NCI-H1092 (cell line): ENCODE data around the gene BRK1.
"Not testable (repeated sequence)": the region's sequence is repeated elsewhere in the genome, so short reads cannot be mapped to it uniquely, and the experiment has no call there.

Source experiments
- DNase-seq: peaks from one replicate; lab custom pipeline; 2025; lab: John Stamatoyannopoulos, UW

The BRK1 gene

DNA sequence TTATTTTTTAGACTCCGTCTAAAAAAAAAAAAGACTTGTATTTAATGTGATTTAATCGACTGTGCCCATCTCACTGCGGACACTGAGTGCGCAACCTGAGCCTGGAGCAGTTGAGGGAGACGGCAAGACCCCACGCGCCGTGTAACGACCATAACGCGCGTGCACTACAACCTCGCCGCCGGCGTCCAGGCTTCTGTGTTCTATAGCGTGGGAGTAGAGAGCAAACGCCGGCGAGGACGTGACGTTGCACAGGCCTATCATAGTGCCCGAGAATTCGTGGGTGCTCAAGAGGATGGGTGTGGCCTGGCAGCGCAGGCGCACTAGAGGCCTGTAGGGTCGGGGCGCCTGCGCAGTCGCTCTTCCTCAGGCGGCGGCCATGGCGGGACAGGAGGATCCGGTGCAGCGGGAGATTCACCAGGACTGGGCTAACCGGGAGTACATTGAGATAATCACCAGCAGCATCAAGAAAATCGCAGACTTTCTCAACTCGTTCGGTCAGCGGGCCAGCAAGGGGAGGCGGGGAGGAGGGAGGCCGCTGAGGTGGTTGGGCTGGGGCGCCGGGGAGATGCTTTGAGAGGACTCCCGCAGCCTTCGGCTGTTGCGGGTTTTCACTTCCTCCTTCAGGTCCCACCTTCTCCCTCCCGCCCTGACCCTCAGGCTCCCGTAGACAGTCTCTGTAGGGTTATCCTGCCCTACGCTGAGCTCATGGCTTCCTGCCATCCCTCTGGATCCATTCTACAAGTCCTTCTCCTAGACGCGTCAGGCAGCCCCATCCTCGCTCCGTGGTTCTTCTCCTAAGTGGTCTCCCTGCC is at the start of gene BRK1:
TSS of gene BRK1 (plus strand) at position 350 of the 812 bp plus-strand sequence. CDS start at position 377, 27 bp downstream.
- peak; percentile 88 for DNase-seq

GRCh38 chr3:10070077-10070476 is 45.4 kb upstream of the BRK1 start:
- not testable (repeated sequence) for DNase-seq

- DNase-seq, result no peak
These were observed 40.8 kb upstream of the BRK1 start for GRCh38 chr3:10074666-10075065.

DNA sequence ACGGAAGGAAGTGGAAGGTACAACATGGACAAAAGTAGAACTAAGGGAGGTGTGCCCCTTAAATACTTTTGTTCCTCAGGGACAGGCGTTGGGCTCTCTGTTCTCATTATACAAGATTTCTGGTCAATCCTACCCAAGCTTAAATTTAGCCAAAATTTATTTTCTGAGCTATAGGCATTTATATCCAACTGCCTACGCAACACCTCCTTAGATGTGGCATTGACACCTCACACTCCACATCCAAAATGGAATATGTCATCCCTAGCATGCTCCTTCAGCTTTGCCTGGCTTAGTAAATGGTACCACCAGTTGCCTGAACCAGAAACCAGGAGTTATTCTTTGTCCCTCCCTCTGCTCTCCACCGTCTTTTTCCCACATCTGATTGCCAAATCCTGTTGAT is 33.6 kb upstream of the BRK1 start:
- no peak for DNase-seq

GRCh38 chr3:10085738-10086137 is 29.7 kb upstream of the BRK1 start:
- no peak for DNase-seq

- DNase-seq, result no peak
These were observed 27.2 kb upstream of the BRK1 start for GRCh38 chr3:10088256-10088655.

DNA sequence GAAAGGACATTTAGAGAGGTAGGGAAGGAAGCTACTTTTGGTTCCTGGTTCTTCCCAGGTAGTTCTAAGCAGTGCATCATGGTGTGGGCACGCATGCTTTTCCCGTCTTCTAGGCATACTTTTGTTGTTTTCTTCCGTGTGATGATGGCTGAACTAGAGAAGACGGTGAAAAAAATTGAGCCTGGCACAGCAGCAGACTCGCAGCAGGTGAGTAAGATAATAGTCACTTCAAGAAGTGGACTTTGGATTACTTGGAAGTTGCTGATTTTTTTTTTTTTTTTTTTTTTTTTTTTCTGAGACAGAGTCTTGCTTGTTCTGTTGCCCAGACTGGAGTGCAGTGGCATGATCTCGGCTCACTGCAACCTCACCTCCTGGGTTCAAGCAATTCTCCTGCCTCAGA is 25.3 kb upstream of the BRK1 start:
- DNase-seq, result no peak

DNA sequence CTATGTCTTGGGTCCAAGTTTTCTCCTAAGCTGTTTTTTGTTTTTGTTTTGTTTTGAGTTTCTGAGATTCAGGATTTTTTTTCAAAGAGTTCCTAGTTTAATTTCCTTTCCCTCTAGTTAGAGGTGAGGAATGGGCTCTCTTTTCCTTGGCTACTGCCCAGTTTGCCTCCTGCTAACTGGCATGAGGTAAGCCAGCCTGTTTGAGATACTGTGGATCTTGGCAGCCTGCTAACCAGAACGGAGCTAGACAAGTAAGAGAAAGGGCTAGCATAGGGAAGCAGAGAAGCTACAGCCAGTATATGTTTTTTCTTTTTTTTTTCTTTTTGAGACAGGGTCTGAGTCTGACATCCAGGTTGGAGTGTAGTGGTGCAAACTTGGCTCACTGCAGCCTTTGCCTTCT is 24.7 kb upstream of the BRK1 start:
- not testable (repeated sequence) for DNase-seq

DNA sequence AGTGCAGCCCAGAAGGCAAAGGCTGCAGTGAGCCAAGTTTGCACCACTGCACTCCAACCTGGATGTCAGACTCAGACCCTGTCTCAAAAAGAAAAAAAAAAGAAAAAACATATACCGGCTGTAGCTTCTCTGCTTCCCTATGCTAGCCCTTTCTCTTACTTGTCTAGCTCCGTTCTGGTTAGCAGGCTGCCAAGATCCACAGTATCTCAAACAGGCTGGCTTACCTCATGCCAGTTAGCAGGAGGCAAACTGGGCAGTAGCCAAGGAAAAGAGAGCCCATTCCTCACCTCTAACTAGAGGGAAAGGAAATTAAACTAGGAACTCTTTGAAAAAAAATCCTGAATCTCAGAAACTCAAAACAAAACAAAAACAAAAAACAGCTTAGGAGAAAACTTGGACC is 24.1 kb upstream of the BRK1 start:
- DNase-seq, result not testable (repeated sequence)

GRCh38 chr3:10093678-10094077 is 21.8 kb upstream of the BRK1 start:
- no peak for DNase-seq

- no peak for DNase-seq
These were observed 16.4 kb upstream of the BRK1 start for GRCh38 chr3:10099041-10099440.

GRCh38 chr3:10106919-10107318 is 8.6 kb upstream of the BRK1 start:
- DNase-seq, result no peak

GRCh38 chr3:10108091-10108490 is 7.4 kb upstream of the BRK1 start, which contains the start of gene FANCD2OS:
FANCD2OS (minus strand) TSS chr3:10108255; CDS start chr3:10104774, 3,481 bp downstream.
- no peak for DNase-seq

DNA sequence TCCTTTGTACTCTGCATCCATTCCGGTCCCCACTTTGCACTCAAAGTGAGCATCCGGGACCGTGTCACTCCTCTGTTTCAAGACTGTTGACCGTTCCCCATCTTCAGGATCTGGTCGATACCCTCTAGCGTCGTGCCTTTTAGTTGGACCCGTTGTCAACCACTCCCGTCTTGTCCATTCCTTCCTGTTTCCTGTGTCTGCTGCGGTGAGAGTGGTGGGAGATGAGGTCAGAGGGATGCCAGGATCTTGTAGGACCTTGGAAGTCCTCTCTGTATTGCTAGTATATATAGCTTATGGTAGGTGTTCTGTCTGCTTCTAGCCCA is 624 bp downstream of the BRK1 start:
- DNase-seq, result no peak

GRCh38 chr3:10116928-10117327 is 1.5 kb downstream of the BRK1 start:
- no peak for DNase-seq

GRCh38 chr3:10119376-10119775 is 3.9 kb downstream of the BRK1 start:
- DNase-seq, result no peak

- no peak for DNase-seq
These were observed 5.6 kb downstream of the BRK1 start for GRCh38 chr3:10121064-10121463.

- DNase-seq, result no peak
These were observed 7.2 kb downstream of the BRK1 start for GRCh38 chr3:10122724-10123123.

DNA sequence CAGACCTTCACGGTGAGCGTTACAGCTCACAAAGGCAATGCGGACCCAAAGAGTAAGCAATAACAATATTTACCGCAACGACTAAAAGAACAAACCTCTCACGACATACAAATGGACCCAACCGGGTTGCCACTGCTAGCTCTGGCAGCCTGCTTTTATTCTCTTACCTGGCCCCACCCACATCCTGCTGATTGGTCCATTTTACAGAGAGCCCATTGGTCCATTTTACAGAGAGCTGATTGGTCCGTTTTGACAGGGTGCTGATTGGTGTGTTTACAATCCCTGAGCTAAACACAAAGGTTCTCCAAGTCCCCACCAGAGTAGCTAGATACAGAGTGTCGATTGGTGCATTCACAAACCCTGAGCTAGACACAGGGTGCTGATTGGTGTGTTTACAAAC is 20.4 kb downstream of the BRK1 start:
- not testable (repeated sequence) for DNase-seq

GRCh38 chr3:10136426-10137005 is 21.0 kb downstream of the BRK1 start:
- DNase-seq, result no peak

- no peak for DNase-seq
These were observed 21.7 kb downstream of the BRK1 start for GRCh38 chr3:10137178-10137577.

DNA sequence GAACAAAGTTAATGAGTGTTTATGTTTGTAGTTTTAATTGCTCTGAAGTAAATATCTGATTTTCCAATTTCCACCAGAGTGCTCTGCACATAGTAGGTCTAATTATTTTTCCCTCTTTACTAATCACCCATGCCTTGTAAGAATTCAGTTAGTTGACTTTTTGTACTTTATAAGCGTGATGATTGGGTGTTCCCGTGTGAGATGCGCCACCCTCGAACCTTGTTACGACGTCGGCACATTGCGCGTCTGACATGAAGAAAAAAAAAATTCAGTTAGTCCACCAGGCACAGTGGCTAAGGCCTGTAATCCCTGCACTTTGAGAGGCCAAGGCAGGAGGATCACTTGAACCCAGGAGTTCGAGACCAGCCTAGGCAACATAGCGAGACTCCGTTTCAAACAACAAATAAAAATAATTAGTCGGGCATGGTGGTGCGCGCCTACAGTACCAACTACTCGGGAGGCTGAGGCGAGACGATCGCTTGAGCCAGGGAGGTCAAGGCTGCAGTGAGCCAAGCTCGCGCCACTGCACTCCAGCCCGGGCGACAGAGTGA is 25.6 kb downstream of the BRK1 start:
- DNase-seq, result no peak
